ENCODE measurements around the gene HS3ST3B1. TPM values are rescaled to one million over a fixed set of nuclear protein-coding genes. Genes with fewer than 3 reads are reported as not detected.
A peak's percentile ranks its signal among the peaks of the same experiment; 100 is the strongest.

The HS3ST3B1 gene
- polyA plus RNA-seq, 1 of the 3 experiments (the other 2 are of a cell fraction) = 0.67 TPM

GRCh38 chr17:14320098-14320497 is 19.2 kb downstream of the HS3ST3B1 start:
- H3K36me3 ChIP-seq (replicated peaks in 1 of 2; ENCODE audit: control insufficient read depth in 1 of 2, insufficient read depth in 2 of 2, low read length in 1 of 2) = no peaks in the 10 kb centered on the region
- H3K9me3 ChIP-seq = no peaks in the 10 kb centered on the region
- no peaks in the 10 kb centered on the region; the same call in 1 of the 2 replicates for H3K79me2 ChIP-seq (ENCODE audit: insufficient read depth)
- H3F3A ChIP-seq (replicated peaks; ENCODE audit: insufficient read depth) = no peaks in the 10 kb centered on the region
- DNase-seq = no peak
- no peak overlapping the region for H3K27ac ChIP-seq (ENCODE audit: low read depth in 2 of 2, low read length in 1 of 2)
- H4K20me1 ChIP-seq (ENCODE audit: insufficient read depth) = no peaks in the 10 kb centered on the region
- POLR2A ChIA-PET = no interaction called here
- peaks cover 7% of the 10 kb centered on the region; the same call in 1 of the 2 replicates for H3K27me3 ChIP-seq (ENCODE audit: insufficient read depth)
- H3K4me1 ChIP-seq (ENCODE audit: control insufficient read depth in 1 of 2, insufficient read depth in 2 of 2, low read depth in 1 of 2, low read length in 1 of 2) = no peaks in the 10 kb centered on the region
- 38% methylated on average over 4 of the region's 4 CpGs for WGBS (ENCODE audit: low lambda C conversion rate)
- CTCF ChIA-PET = no interaction called here
- no peak overlapping the region for H3K4me3 ChIP-seq (ENCODE audit: low read depth in 2 of 2, low read length in 1 of 2)
- no peaks in the 10 kb centered on the region for H3K9me2 ChIP-seq
- H3K4me2 ChIP-seq = no peak overlapping the region
- no peak overlapping the region for H3K9ac ChIP-seq
- no peak for TF ChIP-seq YY1 (IDR thresholded peaks at IDR 0.05; ENCODE audit: low read depth)
- no peak overlapping the region for H2AFZ ChIP-seq (ENCODE audit: low read depth)

- Histone ChIP-seq H3K9me2 (no peaks in the 10 kb centered on the region), H4K20me1 (ENCODE audit: insufficient read depth) (no peaks in the 10 kb centered on the region), H3K27me3 (ENCODE audit: insufficient read depth) (peaks cover 7% of the 10 kb centered on the region; the same call in 1 of the 2 replicates), H3K4me1 (ENCODE audit: control insufficient read depth in 1 of 2, insufficient read depth in 2 of 2, low read depth in 1 of 2, low read length in 1 of 2) (no peaks in the 10 kb centered on the region), H2AFZ (ENCODE audit: low read depth) (peak overlapping the region; percentile 9; the same call in 1 of the 2 replicates), H3F3A (replicated peaks; ENCODE audit: insufficient read depth) (no peaks in the 10 kb centered on the region), H3K79me2 (ENCODE audit: insufficient read depth) (no peaks in the 10 kb centered on the region; the same call in 1 of the 2 replicates), H3K4me3 (ENCODE audit: low read depth in 2 of 2, low read length in 1 of 2) (no peak overlapping the region; a peak in 1 of 4 replicates), H3K36me3 (replicated peaks in 1 of 2; ENCODE audit: control insufficient read depth in 1 of 2, insufficient read depth in 2 of 2, low read length in 1 of 2) (no peaks in the 10 kb centered on the region), H3K9me3 (no peaks in the 10 kb centered on the region), H3K9ac (no peak overlapping the region), H3K4me2 (peak overlapping the region; percentile 63), H3K27ac (ENCODE audit: low read depth in 2 of 2, low read length in 1 of 2) (no peak overlapping the region)
- ChIA-PET POLR2A (no interaction called here), CTCF (interaction anchor here (0.5 to 1.2 kb wide), 3 partner anchors 18 to 1291 kb away, joined by 3 to 7 read pairs (median 3); no protein-coding TSS in a partner anchor)
- WGBS (ENCODE audit: low lambda C conversion rate) = 24% methylated on average over 13 of the region's 13 CpGs
- DNase-seq = no peak
- no peak for TF ChIP-seq ELF1 (IDR thresholded peaks at IDR 0.05)
- TF ChIP-seq SIN3A (IDR thresholded peaks at IDR 0.05; ENCODE audit: borderline replicate concordance, low read depth, low read length) = no peak
- no peak for TF ChIP-seq ZBTB33 (IDR thresholded peaks at IDR 0.05; ENCODE audit: borderline replicate concordance, low read depth)
- TF ChIP-seq PBX3 (IDR thresholded peaks at IDR 0.05) = no peak
- TF ChIP-seq YY1 (IDR thresholded peaks at IDR 0.05; ENCODE audit: low read depth) = no peak
- no peak for TF ChIP-seq GATA2 (CRISPR knock-in tag; IDR thresholded peaks at IDR 0.05)
- TF ChIP-seq USF2 (IDR thresholded peaks at IDR 0.05; ENCODE audit: borderline replicate concordance, low read depth, low read length) = no peak
- TF ChIP-seq MEF2A (IDR thresholded peaks at IDR 0.05; ENCODE audit: borderline replicate concordance, low read depth) = no peak
Measured at GRCh38 chr17:14320734-14321475, 20.0 kb downstream of the HS3ST3B1 start.

All from SK-N-SH (cell line).